Esophagus muscularis mucosa (tissue), 3 donors: ENCODE data around the gene RNLS.

Experiments
- CTCF ChIP-seq, 3 experiments: fragments of 200-600 bp in 2 of 3; fragments of 450-650 bp in 1 of 3; sonication (generic) in 2 of 3; IDR thresholded peaks; one replicate each; pipeline ENCODE4 v1.5.1; 2017 to 2019; ENCODE audit warnings: antibody characterized with exemption in 3 of 3, mild to moderate bottlenecking in 2 of 3, moderate library complexity in 1 of 3
- POLR2A ChIP-seq: fragments of 450-650 bp; IDR thresholded peaks from one replicate; pipeline ENCODE4 v1.6.1; 2017; ENCODE audit warnings: antibody characterized with exemption, moderate library complexity, mild to moderate bottlenecking, low read depth

DNA sequence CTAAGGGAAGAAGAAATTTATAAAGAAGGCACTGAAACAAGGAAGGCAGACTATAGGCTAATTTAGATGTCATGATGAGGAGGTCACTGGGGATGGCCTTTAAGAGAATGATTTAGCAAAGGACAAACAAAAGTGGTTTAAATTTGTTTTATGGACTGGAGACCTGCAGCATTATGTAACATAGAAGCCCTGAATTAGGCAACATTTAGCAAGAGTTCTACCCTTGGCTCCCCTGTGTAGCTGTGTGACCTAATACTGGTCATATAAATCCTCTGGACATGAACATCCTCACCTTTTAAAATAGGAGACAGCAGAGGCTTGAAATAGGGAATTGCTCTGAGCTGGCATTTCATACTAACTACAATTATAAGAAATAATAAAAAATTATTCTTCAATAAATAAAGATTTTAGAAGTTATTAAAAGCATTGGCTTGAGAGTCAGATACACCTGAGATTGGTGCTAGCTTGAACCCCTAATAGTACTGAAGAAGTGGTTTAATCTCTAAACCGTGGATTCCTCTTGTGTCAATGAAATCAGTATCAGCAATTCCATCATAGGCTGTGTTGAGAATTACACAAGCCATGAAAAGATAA, 48.9 kb downstream of the RNLS start:
- no peak for TF ChIP-seq CTCF (IDR thresholded peaks at IDR 0.05)
- no peak for TF ChIP-seq POLR2A
